CD4-positive, alpha-beta T cell (primary cell): Measurements from ENCODE around the gene SPSB4. TPM values are rescaled to one million over a fixed set of nuclear protein-coding genes. Genes with fewer than 3 reads are reported as not detected.

Source experiments
- ATAC-seq: fragments of 200-7000 bp; cut with Tn5 transposase; one replicate; pipeline ENCODE4 v1.10.0; 2022; ENCODE audit warnings: mild to moderate bottlenecking; ENCODE audit not compliant: poor library complexity
- CTCF ChIA-PET: fragments of 350-600 bp; sonication (Branson Sonifier 250); formaldehyde crosslinking; loops from one replicate; lab custom pipeline; 2021; ENCODE audit warnings: antibody characterized with exemption, inconsistent platforms; lab: Charles Lee
- POLR2A ChIA-PET: fragments of 350-600 bp; sonication (Branson Sonifier 250); formaldehyde crosslinking; loops from one replicate; lab custom pipeline; 2021; ENCODE audit warnings: antibody characterized with exemption, inconsistent platforms; lab: Charles Lee
- DNase-seq, 14 experiments: peaks; one replicate each; pipeline ENCODE4 v3.0.0-alpha.2; 2013 to 2020; ENCODE audit warnings: mixed read lengths in 2 of 14
- H3K27ac ChIP-seq, 2 donors: one replicate each; pipeline versions ENCODE4 v1.5.1 to v1.7.0; 2013; ENCODE audit warnings: low read length in 2 of 2, low read depth in 1 of 2, mild to moderate bottlenecking in 1 of 2
- H3K27me3 ChIP-seq, 2 experiments: 1 replicate in 1 of 2; 2 replicates in 1 of 2; pipeline versions ENCODE4 v1.6.1 to v1.7.0; 2013; ENCODE audit warnings: low read length in 2 of 2, control low read depth in 1 of 2, mild to moderate bottlenecking in 1 of 2, moderate library complexity in 1 of 2; ENCODE audit not compliant: insufficient read depth in 2 of 2, control insufficient read depth in 1 of 2
- H3K36me3 ChIP-seq: one replicate; pipeline ENCODE4 v1.6.1; 2013; ENCODE audit warnings: low read length, control low read depth; ENCODE audit not compliant: insufficient read depth
- H3K4me1 ChIP-seq: one replicate; pipeline ENCODE4 v1.6.1; 2013; ENCODE audit warnings: low read length, control low read depth; ENCODE audit not compliant: insufficient read depth
- H3K4me3 ChIP-seq: one replicate; pipeline ENCODE4 v1.5.1; 2013; ENCODE audit warnings: mild to moderate bottlenecking, low read length, moderate library complexity
- H3K9me3 ChIP-seq, 2 experiments: 1 replicate in 1 of 2; 2 replicates in 1 of 2; pipeline versions ENCODE4 v1.6.1 to v1.7.0; 2013; ENCODE audit warnings: low read length in 2 of 2, mild to moderate bottlenecking in 2 of 2, control low read depth in 1 of 2, moderate library complexity in 1 of 2; ENCODE audit not compliant: control insufficient read depth in 1 of 2, insufficient read depth in 1 of 2
- H3K27ac Mint-ChIP-seq: one replicate; pipeline ENCODE4 v1.8.0; 2020; ENCODE audit warnings: mixed read lengths
- H3K27me3 Mint-ChIP-seq: one replicate; pipeline ENCODE4 v1.8.0; 2021; ENCODE audit warnings: mixed read lengths
- H3K36me3 Mint-ChIP-seq: one replicate; pipeline ENCODE4 v1.8.0; 2021; ENCODE audit warnings: low read depth, mixed read lengths
- H3K4me1 Mint-ChIP-seq: one replicate; pipeline ENCODE4 v1.8.0; 2021; ENCODE audit warnings: low read depth, mixed read lengths
- H3K4me3 Mint-ChIP-seq: one replicate; pipeline ENCODE4 v1.8.0; 2020; ENCODE audit warnings: mild to moderate bottlenecking, mixed read lengths
- H3K9me3 Mint-ChIP-seq: one replicate; pipeline ENCODE4 v1.8.0; 2020; ENCODE audit warnings: mixed read lengths
- intact Hi-C, 2 experiments: fragments of 100-400 bp; cut with DNase I in 1 of 2; cut with micrococcal nuclease in 1 of 2; formaldehyde crosslinking; loops; one replicate each; pipeline versions ENCODE4 v1.15.1 to v1.9.0; 2023 to 2025; cut with DNase I, micrococcal nuclease
- total RNA-seq, 174 experiments: library from RNA in 2 of 174; stranded (reverse) in 2 of 174; gene quantifications; one replicate each; pipeline ENCODE4 v1.2.3 and lab custom pipeline; 2021 to 2026
- TF ChIP-seq, protein P1 (sequence below): fragments of 200-600 bp; IDR thresholded peaks from one replicate; pipeline ENCODE4 v1.8.0; 2022; ENCODE audit warnings: antibody characterized with exemption, mild to moderate bottlenecking

SPSB4 gene
- total RNA-seq, 2 experiments from 2014 or later, result not detected

DNA sequence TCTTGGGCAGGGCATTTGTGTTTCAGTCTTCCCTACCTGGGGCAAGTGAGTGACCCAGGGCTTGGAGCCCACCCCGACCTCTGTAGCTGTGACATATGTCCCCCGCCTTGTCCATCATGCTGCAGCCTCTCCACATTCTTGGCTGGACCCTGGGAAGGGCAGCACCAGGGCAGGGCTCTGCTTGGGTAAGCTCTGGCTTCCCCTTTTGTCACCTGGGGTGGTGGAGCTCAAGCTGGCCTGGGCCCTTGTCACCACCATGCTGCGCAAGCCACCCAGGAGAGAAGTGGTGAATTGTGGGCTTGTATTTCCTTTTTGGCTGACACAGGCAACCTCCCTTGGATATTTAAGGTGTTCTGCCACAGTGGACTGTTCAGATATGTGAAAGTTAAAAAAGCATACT, 29.3 kb downstream of the SPSB4 start:
- Mint-ChIP-seq H3K27ac (no peak overlapping the region), H3K27me3 (no peaks in the 10 kb centered on the region), H3K36me3 (no peaks in the 10 kb centered on the region), H3K9me3 (no peaks in the 10 kb centered on the region), H3K4me1 (peaks cover 12% of the 10 kb centered on the region), H3K4me3 (no peak overlapping the region)
- H3K4me1 ChIP-seq, result peaks cover 5% of the 10 kb centered on the region
- no peaks in the 10 kb centered on the region for H3K9me3 ChIP-seq
- no peaks in the 10 kb centered on the region for H3K27me3 ChIP-seq
- H3K4me3 ChIP-seq, result no peak overlapping the region
- ATAC-seq (no peak), DNase-seq (no peak)
- no peaks in the 10 kb centered on the region for H3K36me3 ChIP-seq
- TF ChIP-seq, protein P1, sequence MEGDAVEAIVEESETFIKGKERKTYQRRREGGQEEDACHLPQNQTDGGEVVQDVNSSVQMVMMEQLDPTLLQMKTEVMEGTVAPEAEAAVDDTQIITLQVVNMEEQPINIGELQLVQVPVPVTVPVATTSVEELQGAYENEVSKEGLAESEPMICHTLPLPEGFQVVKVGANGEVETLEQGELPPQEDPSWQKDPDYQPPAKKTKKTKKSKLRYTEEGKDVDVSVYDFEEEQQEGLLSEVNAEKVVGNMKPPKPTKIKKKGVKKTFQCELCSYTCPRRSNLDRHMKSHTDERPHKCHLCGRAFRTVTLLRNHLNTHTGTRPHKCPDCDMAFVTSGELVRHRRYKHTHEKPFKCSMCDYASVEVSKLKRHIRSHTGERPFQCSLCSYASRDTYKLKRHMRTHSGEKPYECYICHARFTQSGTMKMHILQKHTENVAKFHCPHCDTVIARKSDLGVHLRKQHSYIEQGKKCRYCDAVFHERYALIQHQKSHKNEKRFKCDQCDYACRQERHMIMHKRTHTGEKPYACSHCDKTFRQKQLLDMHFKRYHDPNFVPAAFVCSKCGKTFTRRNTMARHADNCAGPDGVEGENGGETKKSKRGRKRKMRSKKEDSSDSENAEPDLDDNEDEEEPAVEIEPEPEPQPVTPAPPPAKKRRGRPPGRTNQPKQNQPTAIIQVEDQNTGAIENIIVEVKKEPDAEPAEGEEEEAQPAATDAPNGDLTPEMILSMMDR, result no peak
- POLR2A ChIA-PET, result no interaction called here
- CTCF ChIA-PET, result no interaction called here
- H3K27ac ChIP-seq, result no peak overlapping the region
- intact Hi-C loops, result no loop called here

GRCh38 chr3:141081141-141081795, 30.1 kb downstream of the SPSB4 start:
- Mint-ChIP-seq H3K36me3 (no peaks in the 10 kb centered on the region), H3K9me3 (no peaks in the 10 kb centered on the region), H3K27ac (no peak overlapping the region), H3K27me3 (no peaks in the 10 kb centered on the region), H3K4me3 (no peak overlapping the region), H3K4me1 (peaks cover 12% of the 10 kb centered on the region)
- DNase-seq (no peak), ATAC-seq (no peak)
- TF ChIP-seq, protein P1, result no peak
- CTCF ChIA-PET, result no interaction called here
- intact Hi-C loops, result no loop called here
- Histone ChIP-seq H3K9me3 (no peaks in the 10 kb centered on the region), H3K27ac (no peak overlapping the region), H3K36me3 (no peaks in the 10 kb centered on the region), H3K4me1 (peaks cover 5% of the 10 kb centered on the region), H3K27me3 (no peaks in the 10 kb centered on the region), H3K4me3 (no peak overlapping the region)
- POLR2A ChIA-PET, result no interaction called here

- POLR2A ChIA-PET, result no interaction called here
- intact Hi-C loops, result no loop called here
- Mint-ChIP-seq H3K27ac (no peak overlapping the region), H3K9me3 (no peaks in the 10 kb centered on the region), H3K27me3 (no peaks in the 10 kb centered on the region), H3K4me3 (no peak overlapping the region), H3K36me3 (no peaks in the 10 kb centered on the region), H3K4me1 (peaks cover 6% of the 10 kb centered on the region)
- no peaks in the 10 kb centered on the region for H3K36me3 ChIP-seq
- H3K9me3 ChIP-seq, result no peaks in the 10 kb centered on the region
- H3K27me3 ChIP-seq, result no peaks in the 10 kb centered on the region
- DNase-seq, result no peak
- H3K4me3 ChIP-seq, result no peak overlapping the region
- ATAC-seq, result no peak
- no peak overlapping the region for H3K27ac ChIP-seq
- TF ChIP-seq, protein P1, result no peak
- H3K4me1 ChIP-seq, result peaks cover 4% of the 10 kb centered on the region
- CTCF ChIA-PET, result no interaction called here
These were observed 30.9 kb downstream of the SPSB4 start for GRCh38 chr3:141082064-141082463.
